Astrocyte (in vitro differentiated cells and primary cell): ENCODE results near the gene TMED6.

Experiments
- CTCF ChIP-seq: IDR thresholded peaks from 2 replicates; pipeline ENCODE4 v1.5.1; 2011; ENCODE audit warnings: low read depth, mild to moderate bottlenecking, inconsistent platforms, low read length, moderate library complexity; ENCODE audit not compliant: insufficient read depth
- EZH2 ChIP-seq: IDR thresholded peaks from 2 replicates; pipeline ENCODE4 v1.6.1; 2012; ENCODE audit warnings: mild to moderate bottlenecking, low read length, inconsistent platforms; ENCODE audit not compliant: insufficient read depth

- TF ChIP-seq CTCF (no peak), EZH2 (no peak)
Observed at GRCh38 chr16:69301187-69301586, 50.4 kb downstream of the TMED6 start.
